NCI-H446 (cell line): ENCODE data around the gene TSPAN3.

Experiments
- DNase-seq, 2 experiments: peaks; one replicate each; lab custom pipeline; 2025; lab: John Stamatoyannopoulos, UW

Gene TSPAN3

GRCh38 chr15:77084436-77084835 lies 13.5 kb upstream of the TSPAN3 start:
- DNase-seq, result no peak

DNA sequence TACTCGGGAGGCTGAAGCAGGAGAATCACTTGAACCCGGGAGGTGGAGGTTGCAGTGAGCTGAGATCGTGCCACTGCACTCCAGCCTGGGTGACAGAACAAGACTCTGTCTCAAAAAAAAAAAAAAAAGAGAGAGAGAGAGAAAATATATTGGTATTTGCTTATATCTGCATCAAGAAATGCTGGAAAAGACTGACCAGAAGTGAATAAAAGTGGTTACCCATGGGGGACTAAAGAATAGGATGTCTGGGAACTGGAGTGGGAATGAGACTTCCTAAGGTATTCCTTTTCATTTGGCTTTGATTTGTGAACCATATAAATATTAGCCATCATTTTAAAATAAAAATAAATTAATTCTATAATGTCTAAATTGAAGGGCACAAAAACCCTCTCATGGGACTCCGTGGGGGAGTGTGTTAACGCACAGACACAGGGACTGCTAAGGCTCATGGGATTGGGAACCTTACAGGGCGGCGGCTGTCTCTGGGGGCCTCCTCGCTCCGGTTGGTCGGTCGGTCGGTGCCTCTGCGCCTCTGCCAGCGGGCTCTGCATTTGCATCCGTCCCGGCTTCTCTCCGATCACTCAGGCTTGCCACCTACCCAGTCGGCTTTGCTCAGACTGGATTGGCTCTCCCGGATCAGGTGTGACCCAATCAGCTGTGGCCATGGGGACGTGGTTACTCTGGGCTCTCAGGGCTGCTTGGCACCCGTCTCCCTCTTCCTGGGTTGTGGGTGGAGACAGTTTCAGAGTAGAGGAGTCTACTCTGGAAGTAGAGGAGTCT lies 12.7 kb upstream of the TSPAN3 start:
- peak in 1 of 2 experiments; percentile 45 for DNase-seq

DNA sequence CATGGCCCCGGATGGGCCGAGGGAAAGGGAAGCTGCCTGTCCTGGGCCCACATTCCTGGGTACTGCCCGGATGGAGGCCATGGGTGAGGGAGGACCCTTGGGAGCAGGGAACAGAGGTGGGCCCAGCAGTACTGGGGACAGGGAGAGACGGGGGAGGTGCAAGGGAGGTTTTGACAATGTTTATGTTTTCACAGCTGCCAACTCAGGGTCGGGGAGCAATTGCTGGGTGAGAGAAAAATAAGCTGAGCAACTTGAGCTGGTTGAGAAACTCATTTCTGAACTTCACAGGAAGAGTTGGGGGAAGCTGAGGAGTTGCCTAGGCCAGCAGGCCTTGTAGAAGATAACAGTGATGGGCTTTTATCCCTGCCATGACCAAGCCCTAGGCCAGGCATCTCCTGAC lies 11.1 kb upstream of the TSPAN3 start:
- no peak for DNase-seq

DNA sequence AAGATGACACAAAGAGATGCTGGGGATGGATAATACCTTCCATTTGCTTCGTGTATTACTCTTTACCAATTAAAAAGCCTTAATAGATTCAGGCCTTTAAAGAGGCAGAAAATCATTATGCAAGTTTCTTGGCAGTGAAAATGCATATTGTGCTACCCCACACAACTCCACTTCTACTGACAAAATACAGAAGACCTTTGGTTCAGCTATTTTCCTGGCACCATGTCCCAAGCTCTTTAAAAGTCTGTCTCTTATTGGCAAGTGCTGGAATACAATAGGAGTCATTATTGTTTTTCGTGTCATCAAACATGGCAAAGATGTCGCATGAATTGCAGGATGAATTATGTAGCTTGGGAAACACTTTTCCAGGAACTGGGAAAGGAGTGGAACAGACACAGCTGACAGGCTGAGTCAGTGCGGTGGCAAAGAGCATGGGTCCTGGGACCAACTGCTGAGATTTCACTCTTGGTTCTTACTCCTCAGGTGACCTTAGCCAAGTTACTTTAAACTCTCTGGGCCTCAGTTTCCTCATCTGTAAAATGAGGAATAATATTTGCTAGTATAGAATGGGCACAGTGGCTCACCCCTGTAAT lies 5.5 kb upstream of the TSPAN3 start:
- no peak for DNase-seq

DNA sequence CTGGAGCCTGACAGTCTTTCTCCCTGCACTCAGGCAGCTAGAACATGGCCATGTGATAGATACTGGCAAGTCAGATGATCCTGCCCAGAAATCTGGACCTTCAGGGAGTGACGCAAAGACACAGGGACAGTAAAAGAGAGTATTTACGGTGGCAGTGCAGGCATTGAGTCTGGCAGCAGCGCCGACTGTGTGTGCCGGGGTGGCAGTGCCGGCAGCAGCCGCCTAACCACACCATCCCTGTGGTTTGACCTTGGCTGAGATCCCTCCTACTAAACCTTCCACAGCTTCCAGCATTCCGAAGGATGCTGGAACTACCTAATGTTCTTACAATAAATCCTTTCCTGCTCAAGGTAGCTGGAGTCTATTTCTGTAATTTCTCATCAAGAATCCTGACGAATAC lies 4.6 kb upstream of the TSPAN3 start:
- no peak for DNase-seq

GRCh38 chr15:77074350-77074749 lies 3.4 kb upstream of the TSPAN3 start:
- DNase-seq, result no peak

GRCh38 chr15:77071305-77072223 lies 655 bp upstream of the TSPAN3 start:
- no peak for DNase-seq

DNA sequence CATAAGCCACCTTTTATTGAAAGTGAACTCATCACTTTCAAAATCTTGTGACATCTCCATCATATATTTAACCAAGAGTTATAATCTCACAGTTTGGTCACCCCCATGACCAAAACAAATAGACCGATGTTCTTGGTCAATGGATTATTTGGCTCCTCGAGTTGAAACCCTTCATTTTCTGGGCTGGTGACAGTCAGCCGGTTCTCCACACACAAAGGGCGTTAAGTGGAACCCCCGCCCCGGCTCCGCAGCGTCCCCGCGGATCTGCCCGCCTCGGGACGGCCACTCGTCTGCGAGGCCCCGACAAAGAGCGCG lies 772 bp downstream of the TSPAN3 start:
- peak in 1 of 2 experiments; percentile 17 for DNase-seq

GRCh38 chr15:77069521-77070121 lies 1.3 kb downstream of the TSPAN3 start:
- DNase-seq, result peak in 1 of 2 experiments; percentile 47

DNA sequence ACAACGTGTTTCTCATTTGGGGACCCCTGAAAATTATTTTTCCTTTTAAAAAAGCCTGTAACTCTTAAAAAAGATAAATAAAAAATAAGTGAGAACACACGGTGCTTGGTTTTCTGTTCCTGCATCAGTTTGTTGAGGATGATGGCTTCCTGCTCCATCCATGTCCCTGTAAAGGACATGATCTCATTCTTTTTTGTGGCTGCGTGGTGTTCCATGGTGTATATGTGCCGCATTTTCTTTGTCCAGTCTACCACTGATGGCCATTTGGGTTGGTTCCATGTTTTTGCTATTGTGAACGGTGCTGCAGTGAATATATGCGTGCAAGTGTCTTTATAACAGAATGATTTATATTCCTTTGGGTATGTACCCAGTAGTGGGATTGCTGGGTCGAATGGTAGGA lies 2.3 kb downstream of the TSPAN3 start:
- DNase-seq, result no peak

GRCh38 chr15:77067691-77068367 lies 3.1 kb downstream of the TSPAN3 start:
- DNase-seq, result no peak

GRCh38 chr15:77066971-77067690 lies 3.8 kb downstream of the TSPAN3 start:
- no peak for DNase-seq

- DNase-seq, result no peak
Observed at GRCh38 chr15:77064539-77065308, 6.2 kb downstream of the TSPAN3 start.

DNA sequence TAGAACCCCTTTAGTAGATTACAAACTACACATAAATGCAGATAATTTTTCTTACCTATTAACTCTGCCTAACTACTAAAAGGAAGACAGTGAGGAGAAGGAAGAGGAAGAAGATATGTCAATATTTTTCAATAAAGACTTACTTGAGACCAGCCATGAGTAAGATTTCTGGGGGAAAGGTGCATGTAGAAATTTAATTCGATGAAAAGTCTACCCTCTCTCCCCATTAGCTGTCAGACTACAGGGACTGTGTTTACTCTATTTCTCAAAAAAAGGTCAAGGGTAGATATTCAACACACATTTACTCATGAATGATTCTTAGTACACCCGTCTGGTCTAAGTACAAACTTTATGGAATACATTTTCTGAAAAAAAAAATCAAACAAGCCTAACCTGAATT lies 6.8 kb downstream of the TSPAN3 start:
- DNase-seq, result no peak

GRCh38 chr15:77063249-77063648 lies 7.7 kb downstream of the TSPAN3 start:
- DNase-seq, result no peak

- peak in 1 of 2 experiments; percentile 56 for DNase-seq
Observed at GRCh38 chr15:77060546-77060945, 10.4 kb downstream of the TSPAN3 start.

DNA sequence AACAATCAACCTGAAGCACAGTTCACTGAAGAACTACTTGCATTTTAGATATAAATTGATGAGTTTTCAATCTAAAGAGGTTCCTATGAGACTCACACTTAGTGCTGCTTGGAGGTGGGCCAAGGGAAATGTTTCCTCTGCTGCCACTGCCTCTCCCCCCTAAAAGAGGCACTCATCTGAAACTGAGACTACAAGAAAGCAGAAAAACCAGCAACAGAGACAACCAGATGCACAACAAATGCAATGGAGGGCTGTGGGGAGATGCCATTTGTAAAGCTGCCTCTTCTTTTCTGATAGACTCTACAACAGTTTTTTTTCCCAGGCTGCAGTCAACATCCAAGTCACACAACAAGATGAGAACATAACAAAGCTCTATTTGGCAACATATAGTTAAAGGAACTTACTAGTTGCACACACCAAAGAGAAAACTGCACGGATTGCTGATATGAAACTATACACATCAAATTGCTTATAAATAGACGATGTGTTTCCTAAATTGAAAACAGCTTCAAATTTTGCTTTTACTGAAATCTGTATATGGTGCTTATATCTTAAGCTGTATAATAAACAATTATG lies 11.0 kb downstream of the TSPAN3 start:
- peak in 1 of 2 experiments; percentile 32 for DNase-seq

- DNase-seq, result no peak
Observed at GRCh38 chr15:77058468-77058867, 12.4 kb downstream of the TSPAN3 start.

GRCh38 chr15:77057685-77058084 lies 13.2 kb downstream of the TSPAN3 start:
- DNase-seq, result no peak

GRCh38 chr15:77057072-77057471 lies 13.8 kb downstream of the TSPAN3 start:
- no peak for DNase-seq
